T-helper 2 cell treated with Interferon-gamma antibody and Interleukin-4, amounts not matched to agents 5 μg/mL and 100 μg/mL, for 36 hours (primary cell): ENCODE results near the gene SNTB2.
"Not testable (repeated sequence)": the region's sequence is repeated elsewhere in the genome, so short reads cannot be mapped to it uniquely, and the experiment has no call there.

Experiments used
- DNase-seq: peaks from one replicate; pipeline ENCODE4 v3.0.0; 2021; ENCODE audit warnings: low spot score
- H3K27ac Mint-ChIP-seq: one replicate; pipeline ENCODE4 v1.8.0; 2021; ENCODE audit warnings: mild to moderate bottlenecking, mixed read lengths
- H3K27me3 Mint-ChIP-seq: one replicate; pipeline ENCODE4 v1.8.0; 2021; ENCODE audit warnings: low read depth, mixed read lengths
- H3K36me3 Mint-ChIP-seq: one replicate; pipeline ENCODE4 v1.8.0; 2021; ENCODE audit warnings: low read depth, mixed read lengths
- H3K4me1 Mint-ChIP-seq: one replicate; pipeline ENCODE4 v1.8.0; 2021; ENCODE audit warnings: low read depth, mixed read lengths
- H3K4me3 Mint-ChIP-seq: one replicate; pipeline ENCODE4 v1.8.0; 2022; ENCODE audit warnings: mild to moderate bottlenecking, moderate library complexity, mixed read lengths
- H3K9me3 Mint-ChIP-seq: one replicate; pipeline ENCODE4 v1.8.0; 2021; ENCODE audit warnings: mixed read lengths

The SNTB2 gene

DNA sequence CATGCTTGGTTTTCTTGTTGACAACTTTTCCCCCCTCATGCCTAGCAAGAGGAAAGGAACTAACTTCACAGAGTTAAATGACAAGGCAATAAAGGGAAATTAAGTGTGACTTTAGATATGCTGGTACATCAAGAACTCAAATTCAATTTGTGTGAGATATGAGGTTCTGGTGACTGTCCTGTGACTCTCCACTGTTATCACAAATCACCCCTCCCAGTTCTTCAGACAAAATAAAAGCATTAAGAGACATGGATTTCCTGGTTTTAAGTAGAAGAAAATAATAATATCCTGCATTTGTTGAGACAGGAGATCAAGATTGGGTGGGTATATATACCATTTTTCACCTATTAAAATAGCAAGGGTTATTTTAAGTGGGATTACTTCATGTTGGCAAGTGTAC, 46.2 kb downstream of the SNTB2 start:
- Mint-ChIP-seq H3K9me3 (no peaks in the 10 kb centered on the region), H3K27me3 (no peaks in the 10 kb centered on the region), H3K4me1 (no peaks in the 10 kb centered on the region), H3K36me3 (no peaks in the 10 kb centered on the region), H3K27ac (no peak overlapping the region), H3K4me3 (no peak overlapping the region)
- DNase-seq = no peak

DNA sequence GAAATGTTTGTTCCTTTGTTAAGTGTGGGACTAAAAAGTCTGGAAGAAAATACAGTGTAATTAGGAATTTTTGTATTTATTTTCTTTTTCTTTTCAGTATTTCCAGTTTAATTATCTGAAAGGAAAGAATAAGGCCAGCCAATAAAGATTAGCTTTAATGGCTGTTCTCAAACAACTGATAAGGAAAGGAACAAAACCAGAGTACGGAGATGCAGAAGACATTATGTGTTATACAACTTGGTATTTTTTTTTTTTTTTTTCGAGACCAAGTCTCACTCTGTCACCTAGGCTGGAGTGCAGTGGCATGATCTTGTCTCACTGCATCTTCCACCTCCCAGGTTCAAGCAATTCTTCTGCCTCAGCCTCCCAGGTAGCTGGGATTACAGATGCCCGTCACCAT, 47.5 kb downstream of the SNTB2 start:
- H3K36me3 Mint-ChIP-seq = no peaks in the 10 kb centered on the region
- no peaks in the 10 kb centered on the region for H3K27me3 Mint-ChIP-seq
- no peak overlapping the region for H3K4me3 Mint-ChIP-seq
- DNase-seq = no peak
- H3K9me3 Mint-ChIP-seq = no peaks in the 10 kb centered on the region
- no peaks in the 10 kb centered on the region for H3K4me1 Mint-ChIP-seq
- no peak overlapping the region for H3K27ac Mint-ChIP-seq

DNA sequence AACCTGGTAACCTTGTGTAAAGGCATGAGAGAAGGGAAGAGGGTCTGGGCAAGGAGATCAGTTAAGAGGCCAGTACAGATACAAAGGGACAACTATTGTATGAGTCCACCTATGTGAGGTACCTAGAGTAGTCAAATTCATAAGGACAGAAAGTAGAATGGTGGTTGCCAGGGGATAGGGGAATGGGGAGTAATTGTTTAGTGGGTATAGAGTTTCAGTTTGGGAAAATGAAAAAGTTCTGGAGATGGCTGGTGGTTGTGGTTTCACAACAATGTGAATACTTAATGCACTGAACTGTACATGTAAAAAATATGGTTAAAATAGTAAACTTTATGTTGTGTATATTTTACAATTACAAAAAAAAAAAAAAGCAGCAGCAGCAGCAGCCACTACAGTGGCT, 49.4 kb downstream of the SNTB2 start:
- no peak overlapping the region for H3K4me3 Mint-ChIP-seq
- no peak for DNase-seq
- no peaks in the 10 kb centered on the region for H3K9me3 Mint-ChIP-seq
- no peaks in the 10 kb centered on the region for H3K36me3 Mint-ChIP-seq
- no peak overlapping the region for H3K27ac Mint-ChIP-seq
- no peaks in the 10 kb centered on the region for H3K27me3 Mint-ChIP-seq
- H3K4me1 Mint-ChIP-seq = no peaks in the 10 kb centered on the region

DNA sequence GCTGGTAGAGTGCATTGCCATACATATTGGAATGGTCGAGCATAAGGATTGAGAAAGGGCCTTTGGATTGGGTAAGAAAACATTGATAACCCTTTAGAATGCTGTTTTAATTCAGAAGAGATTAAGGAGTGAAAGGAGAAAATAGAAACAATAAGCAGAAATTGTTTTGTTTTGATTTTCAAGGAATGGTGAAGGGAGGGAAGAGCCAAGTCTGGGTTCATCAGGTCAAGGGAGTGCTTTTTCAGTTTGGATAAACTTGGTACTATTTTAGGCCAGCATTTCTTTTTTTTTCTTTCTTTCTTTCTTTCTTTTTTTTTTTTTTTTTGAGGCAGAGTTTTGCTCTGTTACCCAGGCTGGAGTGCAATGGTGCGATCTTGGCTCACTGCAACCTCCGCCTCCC, 50.3 kb downstream of the SNTB2 start:
- H3K9me3 Mint-ChIP-seq = no peaks in the 10 kb centered on the region
- no peak for DNase-seq
- H3K4me1 Mint-ChIP-seq = no peaks in the 10 kb centered on the region
- no peak overlapping the region for H3K27ac Mint-ChIP-seq
- no peaks in the 10 kb centered on the region for H3K36me3 Mint-ChIP-seq
- no peak overlapping the region for H3K4me3 Mint-ChIP-seq
- H3K27me3 Mint-ChIP-seq = no peaks in the 10 kb centered on the region

DNA sequence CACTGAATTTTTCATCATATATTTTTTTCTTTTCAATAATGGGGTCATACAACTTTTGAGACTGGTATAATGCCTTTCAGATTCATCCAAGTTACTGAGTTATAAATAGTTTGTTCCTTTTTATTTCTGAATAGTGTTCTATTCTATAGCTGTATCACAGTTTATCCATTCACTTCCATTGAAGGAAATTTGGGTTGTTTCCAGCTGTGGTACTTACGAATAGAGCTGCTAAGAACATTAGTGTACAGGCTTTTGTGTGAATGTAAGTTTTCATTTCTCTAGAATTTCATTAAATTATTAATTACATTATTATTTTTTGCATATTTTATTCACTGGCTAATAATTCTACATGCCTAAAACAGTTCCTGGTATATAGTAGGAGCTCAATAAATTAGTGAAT, 52.9 kb downstream of the SNTB2 start:
- H3K36me3 Mint-ChIP-seq = no peaks in the 10 kb centered on the region
- H3K4me3 Mint-ChIP-seq = no peak overlapping the region
- no peaks in the 10 kb centered on the region for H3K9me3 Mint-ChIP-seq
- no peaks in the 10 kb centered on the region for H3K4me1 Mint-ChIP-seq
- H3K27me3 Mint-ChIP-seq = no peaks in the 10 kb centered on the region
- H3K27ac Mint-ChIP-seq = no peak overlapping the region
- DNase-seq = no peak

DNA sequence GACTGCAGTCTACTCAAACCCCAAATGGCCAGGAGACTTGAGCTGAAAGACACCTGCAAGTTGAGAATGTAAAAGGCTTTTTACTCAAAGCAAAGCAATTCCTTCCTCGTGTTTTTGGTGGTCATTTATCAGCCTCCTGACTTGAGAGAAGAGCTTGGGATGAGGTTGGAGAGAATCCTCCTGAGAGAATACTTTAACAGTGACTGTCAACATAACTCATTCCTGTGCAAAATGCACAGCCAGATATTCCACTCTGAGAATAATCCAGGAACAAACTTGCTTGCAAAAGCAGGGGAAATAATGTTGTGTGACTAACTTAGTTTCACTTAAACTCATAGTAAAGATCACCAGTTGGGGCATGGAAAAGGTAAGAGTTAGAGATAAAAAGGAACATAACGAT, 53.4 kb downstream of the SNTB2 start:
- no peak overlapping the region for H3K27ac Mint-ChIP-seq
- H3K4me1 Mint-ChIP-seq = no peaks in the 10 kb centered on the region
- no peak for DNase-seq
- no peaks in the 10 kb centered on the region for H3K36me3 Mint-ChIP-seq
- H3K4me3 Mint-ChIP-seq = no peak overlapping the region
- H3K9me3 Mint-ChIP-seq = no peaks in the 10 kb centered on the region
- no peaks in the 10 kb centered on the region for H3K27me3 Mint-ChIP-seq

DNA sequence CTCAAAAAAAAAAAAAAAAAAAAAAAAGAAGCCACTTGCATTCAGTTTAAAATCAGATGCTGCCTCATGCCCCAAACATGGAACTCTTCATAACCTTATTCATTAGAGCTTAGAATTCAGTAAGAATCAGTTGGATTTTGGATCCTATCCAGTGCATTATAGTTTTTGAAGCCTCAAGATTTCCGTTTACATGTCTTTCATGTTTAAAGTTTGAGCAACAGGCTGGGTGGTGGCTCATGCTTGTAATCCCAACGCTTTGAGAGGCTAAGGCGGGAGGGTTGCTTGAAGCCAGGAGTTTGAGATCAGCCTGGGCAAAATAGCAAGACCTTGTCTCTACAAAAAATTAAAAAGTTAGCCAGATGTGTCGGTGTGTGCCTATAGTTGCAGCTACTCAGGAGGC, 55.0 kb downstream of the SNTB2 start:
- Mint-ChIP-seq H3K27me3 (no peaks in the 10 kb centered on the region), H3K9me3 (no peaks in the 10 kb centered on the region), H3K27ac (no peak overlapping the region), H3K4me3 (no peak overlapping the region), H3K36me3 (peaks cover 5% of the 10 kb centered on the region), H3K4me1 (no peaks in the 10 kb centered on the region)
- no peak for DNase-seq

DNA sequence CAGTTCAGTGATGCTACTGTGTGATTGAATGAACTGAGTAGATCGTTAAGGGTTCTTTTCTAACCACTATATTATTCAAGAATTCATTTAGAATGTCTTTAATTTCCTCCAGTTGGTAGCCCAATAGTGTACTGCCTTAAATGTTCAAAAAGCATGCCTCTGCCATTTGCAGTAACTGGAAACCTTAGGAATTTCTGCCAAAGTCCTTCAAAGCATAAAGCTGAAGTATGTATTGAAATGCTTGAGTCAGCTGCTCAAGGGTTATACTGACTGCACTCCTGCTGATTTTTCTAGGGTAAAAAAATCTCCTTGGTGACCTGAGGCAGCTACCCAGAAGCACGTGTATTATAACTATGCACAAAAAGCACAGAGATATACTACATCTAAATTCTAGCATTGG, 56.5 kb downstream of the SNTB2 start:
- Mint-ChIP-seq H3K4me3 (no peak overlapping the region), H3K4me1 (no peaks in the 10 kb centered on the region), H3K36me3 (peaks cover 11% of the 10 kb centered on the region), H3K9me3 (no peaks in the 10 kb centered on the region), H3K27me3 (no peaks in the 10 kb centered on the region), H3K27ac (no peak overlapping the region)
- no peak for DNase-seq

DNA sequence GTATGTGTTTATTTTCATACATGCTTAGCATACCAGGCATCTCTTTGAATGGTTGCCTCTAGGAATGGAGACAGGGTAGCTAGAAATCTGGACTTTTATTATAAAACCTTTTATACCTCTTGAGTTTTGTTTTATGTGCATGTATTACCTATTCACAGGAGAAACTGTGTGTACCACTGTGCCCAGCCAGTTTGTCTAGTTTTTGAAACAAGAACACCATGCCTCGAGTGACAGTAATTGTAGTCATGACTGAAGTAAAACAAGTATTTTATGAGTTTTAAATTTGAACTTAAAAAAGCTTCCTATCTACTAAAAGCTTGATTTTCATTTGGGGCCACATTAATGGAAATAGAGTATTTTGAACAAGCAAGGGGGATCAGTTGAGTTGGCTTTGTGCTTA, 57.4 kb downstream of the SNTB2 start:
- H3K9me3 Mint-ChIP-seq = no peaks in the 10 kb centered on the region
- H3K4me3 Mint-ChIP-seq = no peak overlapping the region
- no peaks in the 10 kb centered on the region for H3K4me1 Mint-ChIP-seq
- no peak overlapping the region for H3K27ac Mint-ChIP-seq
- H3K36me3 Mint-ChIP-seq = peaks cover 13% of the 10 kb centered on the region
- no peaks in the 10 kb centered on the region for H3K27me3 Mint-ChIP-seq
- DNase-seq = no peak

DNA sequence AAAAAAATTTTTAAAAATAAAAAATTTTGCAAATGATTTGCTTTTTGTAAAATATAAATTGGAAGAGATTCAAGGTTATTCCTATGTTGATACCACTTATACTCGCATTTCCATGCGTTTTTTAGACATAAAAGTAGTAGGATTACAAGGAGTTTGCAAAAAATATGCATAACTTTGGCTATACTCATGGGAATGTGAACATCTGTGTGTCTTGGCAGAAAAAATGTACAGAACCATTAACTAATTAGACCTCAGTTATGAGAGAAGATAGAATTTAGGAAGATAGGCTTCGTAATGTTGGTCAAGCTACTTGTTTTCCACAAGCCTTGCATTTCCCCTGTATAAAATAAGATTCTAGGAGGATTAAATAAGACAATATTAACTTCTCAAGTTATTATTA, 63.1 kb downstream of the SNTB2 start:
- no peak for DNase-seq
- no peak overlapping the region for H3K27ac Mint-ChIP-seq
- peaks cover 15% of the 10 kb centered on the region for H3K36me3 Mint-ChIP-seq
- H3K27me3 Mint-ChIP-seq = no peaks in the 10 kb centered on the region
- H3K4me1 Mint-ChIP-seq = peaks cover 5% of the 10 kb centered on the region
- no peak overlapping the region for H3K4me3 Mint-ChIP-seq
- H3K9me3 Mint-ChIP-seq = no peaks in the 10 kb centered on the region

DNA sequence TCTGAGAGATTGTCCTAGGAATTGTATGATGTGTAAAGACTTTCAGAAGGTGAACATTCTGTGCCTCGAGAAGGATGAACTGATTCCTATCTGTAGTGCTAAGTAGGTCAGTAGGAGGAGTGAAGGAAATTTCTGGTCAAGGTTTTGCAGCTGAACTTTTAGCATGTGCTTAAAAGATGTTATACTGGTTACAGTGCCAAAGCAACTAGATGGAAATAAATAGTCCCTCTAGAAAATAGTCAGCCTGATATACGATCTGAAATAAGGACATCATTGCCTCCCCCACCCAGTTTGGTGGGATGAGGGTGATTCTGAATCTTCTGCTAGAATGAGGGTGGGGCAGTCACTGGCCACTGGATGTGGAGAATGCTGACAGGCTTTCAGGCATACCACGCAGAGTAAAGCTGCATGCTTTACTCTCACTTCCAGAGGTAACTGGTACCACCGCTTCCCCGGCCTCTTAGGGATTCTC, 66.9 kb downstream of the SNTB2 start:
- Mint-ChIP-seq H3K4me3 (no peak overlapping the region), H3K36me3 (peaks cover 4% of the 10 kb centered on the region), H3K27ac (no peak overlapping the region), H3K27me3 (no peaks in the 10 kb centered on the region), H3K9me3 (no peaks in the 10 kb centered on the region), H3K4me1 (peaks cover 5% of the 10 kb centered on the region)
- DNase-seq = no peak

DNA sequence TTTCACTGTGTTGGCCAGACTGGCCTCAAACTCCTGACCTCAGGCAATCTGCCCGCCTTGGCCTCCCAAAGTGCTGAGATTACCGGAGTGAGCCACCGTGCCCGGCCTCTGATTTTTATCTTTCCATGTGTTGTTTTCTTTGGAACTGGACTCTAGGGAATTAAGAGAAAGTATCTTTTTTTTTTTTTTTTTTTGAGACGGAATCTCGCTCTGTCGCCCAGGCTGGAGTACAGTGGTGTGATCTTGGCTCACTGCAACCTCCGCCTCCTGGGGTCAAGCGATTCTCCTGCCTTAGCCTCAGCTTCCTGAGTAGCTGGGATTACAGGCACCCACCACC, 72.4 kb downstream of the SNTB2 start:
- not testable (repeated sequence) for H3K4me1 Mint-ChIP-seq, H3K27me3 Mint-ChIP-seq, H3K4me3 Mint-ChIP-seq, H3K9me3 Mint-ChIP-seq, H3K27ac Mint-ChIP-seq, DNase-seq
- H3K36me3 Mint-ChIP-seq = peaks cover 12% of the 10 kb centered on the region

DNA sequence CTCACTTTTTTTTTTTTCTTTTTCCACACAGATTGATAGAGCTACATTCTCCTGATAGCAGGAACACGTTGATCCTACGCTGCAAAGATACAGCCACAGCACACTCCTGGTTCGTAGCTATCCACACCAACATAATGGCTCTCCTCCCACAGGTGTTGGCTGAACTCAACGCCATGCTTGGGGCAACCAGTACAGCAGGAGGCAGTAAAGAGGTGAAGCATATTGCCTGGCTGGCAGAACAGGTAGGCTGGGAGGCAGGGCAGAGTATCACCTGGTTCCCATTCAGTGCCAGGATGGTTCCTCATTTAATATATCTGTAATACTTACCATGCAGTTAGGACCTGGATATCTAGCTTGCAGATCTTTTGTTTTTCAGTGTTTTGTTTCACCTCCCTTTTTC, 73.1 kb downstream of the SNTB2 start:
- H3K27ac Mint-ChIP-seq = no peak overlapping the region
- no peaks in the 10 kb centered on the region for H3K4me1 Mint-ChIP-seq
- no peak for DNase-seq
- no peak overlapping the region for H3K4me3 Mint-ChIP-seq
- H3K9me3 Mint-ChIP-seq = no peaks in the 10 kb centered on the region
- H3K27me3 Mint-ChIP-seq = no peaks in the 10 kb centered on the region
- H3K36me3 Mint-ChIP-seq = peaks cover 15% of the 10 kb centered on the region

DNA sequence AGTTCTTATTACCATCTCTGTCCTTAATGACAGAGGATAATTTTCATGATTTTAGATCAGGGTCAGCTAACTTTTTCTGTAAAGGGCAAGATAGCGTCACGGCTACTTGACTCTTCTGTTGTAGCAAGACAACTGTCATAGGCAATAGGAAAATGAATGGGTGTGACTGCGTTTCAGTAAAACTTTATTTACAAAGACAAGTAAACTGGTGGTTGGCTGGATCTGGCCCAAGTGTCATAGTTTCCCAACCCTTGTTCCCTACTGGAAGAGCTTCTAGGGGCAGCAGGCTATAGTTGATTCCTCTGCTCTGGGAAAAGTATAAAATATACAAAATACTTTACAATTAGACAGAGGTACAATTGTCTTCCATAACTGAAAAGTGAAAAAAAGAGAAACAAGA, 73.5 kb downstream of the SNTB2 start:
- no peak for DNase-seq
- Mint-ChIP-seq H3K9me3 (no peaks in the 10 kb centered on the region), H3K4me1 (no peaks in the 10 kb centered on the region), H3K27ac (no peak overlapping the region), H3K36me3 (peaks cover 15% of the 10 kb centered on the region), H3K27me3 (no peaks in the 10 kb centered on the region), H3K4me3 (no peak overlapping the region)

DNA sequence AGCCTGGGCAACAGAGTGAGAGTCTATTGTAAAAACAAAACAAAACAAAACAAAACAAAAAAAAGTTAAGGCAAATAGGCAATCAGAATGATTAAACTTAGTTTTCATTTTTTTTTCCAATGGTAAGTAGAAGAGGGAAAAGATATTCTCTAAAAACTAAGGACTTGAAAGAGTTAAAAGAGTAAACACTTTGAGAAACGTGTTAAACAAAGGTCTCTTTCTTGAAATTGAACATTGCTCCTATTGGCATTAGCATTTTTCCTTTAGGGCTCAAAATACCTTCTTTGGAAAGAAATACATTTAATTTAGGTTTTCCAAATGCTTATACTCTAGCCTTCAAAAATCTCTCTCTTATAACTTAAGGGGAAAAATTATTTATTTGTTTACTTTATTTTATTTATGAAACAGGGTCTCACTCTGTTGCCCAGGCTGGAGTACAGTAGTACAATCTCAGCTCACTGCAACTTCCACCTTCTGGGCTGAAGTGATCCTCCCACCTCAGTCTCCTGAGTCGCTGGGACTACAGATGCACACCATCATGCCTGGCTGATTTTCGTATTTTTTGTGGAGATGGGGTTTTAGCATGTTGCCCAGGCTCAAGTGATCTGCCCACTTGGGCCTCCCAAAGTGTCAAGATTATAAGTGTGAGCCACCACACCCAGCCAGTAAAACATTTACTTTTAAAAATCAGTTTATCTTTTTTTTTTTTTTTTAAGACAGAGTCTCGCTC, 79.5 kb downstream of the SNTB2 start:
- Mint-ChIP-seq H3K27ac (no peak overlapping the region), H3K9me3 (no peaks in the 10 kb centered on the region)

More for the DNA sequence above, 79.5 kb downstream of the SNTB2 start:
- Mint-ChIP-seq H3K27me3 (no peaks in the 10 kb centered on the region), H3K4me3 (no peak overlapping the region), H3K4me1 (peaks cover 5% of the 10 kb centered on the region), H3K36me3 (peaks cover 19% of the 10 kb centered on the region)
- DNase-seq = no peak
